TTC549 (cell line): ENCODE data around the gene R3HDML.
"Not testable (repeated sequence)": the region's sequence is repeated elsewhere in the genome, so short reads cannot be mapped to it uniquely, and the experiment has no call there.

Source experiments
- FAIRE-seq: peaks from 2 replicates; lab custom pipeline; 2012; peaks lifted over from hg19 to GRCh38; lab: Jason Lieb, UNC

Gene R3HDML

DNA sequence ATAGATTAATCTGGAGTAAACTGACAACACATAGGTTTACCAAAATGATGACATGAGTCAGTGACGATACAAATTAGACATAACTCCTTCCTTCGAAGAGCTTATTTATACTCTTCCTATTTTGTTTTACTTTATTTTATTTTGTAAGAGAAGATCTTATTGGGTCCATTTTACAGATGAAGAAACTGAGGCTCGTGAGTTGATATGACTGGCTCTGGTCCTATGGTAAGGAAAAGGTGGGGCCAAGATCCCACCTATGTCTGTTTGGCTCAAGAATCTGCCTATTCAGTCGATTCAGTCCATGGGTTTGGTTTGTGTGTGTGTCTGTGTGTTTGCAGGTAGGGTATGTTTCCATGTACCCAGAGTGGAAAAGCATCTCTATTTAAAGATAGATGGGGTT, 8.4 kb upstream of the R3HDML start:
- no peak for FAIRE-seq

- no peak for FAIRE-seq
These were observed 5.6 kb upstream of the R3HDML start for GRCh38 chr20:44331201-44331600.

GRCh38 chr20:44334306-44334705, 2.5 kb upstream of the R3HDML start:
- no peak for FAIRE-seq

- no peak for FAIRE-seq
These were observed 2.1 kb upstream of the R3HDML start for GRCh38 chr20:44334709-44335108.

- FAIRE-seq: no peak
These were observed 1.2 kb upstream of the R3HDML start for GRCh38 chr20:44335675-44336074.

GRCh38 chr20:44336086-44336485, 757 bp upstream of the R3HDML start:
- FAIRE-seq: no peak

- FAIRE-seq: no peak
These were observed 5.4 kb downstream of the R3HDML start for GRCh38 chr20:44342248-44342647.

DNA sequence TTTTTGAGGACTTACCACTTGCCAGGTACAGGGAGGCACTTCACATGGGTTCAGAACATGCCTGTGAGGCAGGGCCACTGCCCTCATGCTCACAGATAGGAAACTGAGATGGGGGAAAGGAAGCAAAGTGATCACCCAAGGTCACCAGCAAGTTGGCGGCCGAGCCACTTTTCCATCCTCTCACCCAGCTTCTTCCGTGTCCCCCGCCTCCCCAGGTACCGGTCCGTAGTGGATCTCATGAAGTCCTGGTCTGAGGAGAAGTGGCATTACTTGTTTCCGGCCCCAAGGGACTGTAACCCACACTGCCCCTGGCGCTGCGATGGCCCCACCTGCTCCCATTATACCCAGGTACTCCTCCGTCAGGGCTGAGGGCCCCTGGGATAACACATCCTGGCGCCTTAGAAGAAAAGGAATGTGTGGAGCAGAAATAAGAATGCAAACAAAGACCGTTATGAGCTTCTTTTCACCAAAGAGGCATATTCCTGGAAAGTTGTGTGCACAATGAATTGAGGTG, 6.4 kb downstream of the R3HDML start:
- FAIRE-seq: no peak

DNA sequence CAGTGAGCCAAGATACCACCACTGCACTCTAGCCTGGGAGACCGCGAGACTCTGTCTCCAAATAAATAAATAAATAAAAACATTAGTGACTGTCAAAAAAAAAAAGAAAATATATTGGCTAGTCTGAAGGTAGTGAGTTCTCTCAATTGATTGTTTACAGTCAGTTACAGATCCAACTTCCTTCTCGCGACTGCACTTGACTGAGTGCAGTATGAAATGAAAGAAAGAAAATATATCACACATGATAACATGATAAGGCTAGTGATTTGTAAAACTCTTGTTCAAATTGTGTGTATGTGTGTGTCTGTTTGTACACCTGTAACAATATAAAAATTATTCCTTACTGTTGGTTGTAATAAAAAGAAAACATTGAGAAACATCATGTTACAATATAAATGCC, 7.9 kb downstream of the R3HDML start:
- FAIRE-seq: no peak

DNA sequence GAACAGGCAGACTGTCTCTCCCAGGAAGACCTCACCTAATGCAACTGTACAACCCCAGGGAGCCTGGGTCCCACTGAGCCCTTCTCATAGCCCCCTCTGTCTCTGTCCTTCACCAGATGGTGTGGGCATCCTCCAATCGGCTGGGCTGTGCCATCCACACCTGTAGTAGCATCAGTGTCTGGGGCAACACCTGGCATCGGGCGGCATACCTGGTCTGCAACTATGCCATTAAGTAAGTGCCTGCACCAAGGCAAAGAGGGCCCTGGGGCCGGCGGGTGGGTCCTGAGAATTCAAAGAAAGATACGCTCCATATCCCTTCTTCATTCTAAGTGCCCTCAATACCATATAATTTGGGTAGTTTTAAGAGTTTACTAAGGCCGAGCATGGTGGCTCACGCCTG, 8.3 kb downstream of the R3HDML start:
- FAIRE-seq: no peak

- not testable (repeated sequence) for FAIRE-seq
These were observed 9.1 kb downstream of the R3HDML start for GRCh38 chr20:44345941-44346340.

DNA sequence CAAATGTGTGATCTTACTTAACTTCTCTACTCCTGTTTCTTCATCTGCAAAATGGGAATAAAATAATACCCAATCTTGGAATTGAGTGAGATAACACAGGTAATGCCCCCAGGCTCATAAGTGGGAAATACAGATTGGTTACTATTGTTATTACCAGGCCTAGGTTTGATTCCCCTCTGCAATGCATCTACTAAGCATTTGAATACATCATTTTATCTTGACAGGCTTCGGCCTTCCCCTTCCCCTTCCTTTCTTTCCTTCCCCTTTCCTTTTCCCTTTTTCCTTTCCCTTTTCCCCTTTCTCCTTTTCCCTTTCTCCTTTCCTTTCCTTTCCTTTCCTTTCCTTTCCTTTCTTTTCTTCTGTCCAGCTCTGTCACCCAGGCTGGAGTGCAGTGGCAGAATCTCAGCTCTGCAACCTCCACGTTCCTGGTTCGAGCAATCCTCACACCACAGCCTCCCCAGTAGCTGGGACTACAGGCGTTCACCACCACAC, 11.4 kb downstream of the R3HDML start:
- FAIRE-seq: no peak

DNA sequence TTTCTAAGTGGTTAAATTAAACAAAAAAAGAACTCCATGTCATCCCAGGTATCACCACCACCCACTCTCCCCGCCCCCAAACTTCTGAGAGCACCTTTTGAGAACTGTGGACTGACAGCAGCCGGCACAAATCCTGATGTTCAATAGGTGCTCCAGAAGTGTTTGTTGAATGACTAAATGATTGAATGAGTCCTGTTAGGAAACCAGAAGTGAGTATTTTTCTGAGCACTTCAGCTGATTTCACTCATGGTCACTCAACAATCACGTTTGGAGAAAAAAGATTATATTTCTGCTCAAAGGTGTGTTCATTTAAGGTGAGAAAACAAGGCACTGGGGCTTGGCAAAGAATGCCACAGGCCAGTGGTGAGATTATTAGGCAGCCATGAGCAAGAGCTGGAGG, 12.5 kb downstream of the R3HDML start:
- FAIRE-seq: no peak

- no peak for FAIRE-seq
These were observed 13.7 kb downstream of the R3HDML start for GRCh38 chr20:44350567-44350966.

- no peak for FAIRE-seq
These were observed 18.2 kb downstream of the R3HDML start for GRCh38 chr20:44354979-44355497.

DNA sequence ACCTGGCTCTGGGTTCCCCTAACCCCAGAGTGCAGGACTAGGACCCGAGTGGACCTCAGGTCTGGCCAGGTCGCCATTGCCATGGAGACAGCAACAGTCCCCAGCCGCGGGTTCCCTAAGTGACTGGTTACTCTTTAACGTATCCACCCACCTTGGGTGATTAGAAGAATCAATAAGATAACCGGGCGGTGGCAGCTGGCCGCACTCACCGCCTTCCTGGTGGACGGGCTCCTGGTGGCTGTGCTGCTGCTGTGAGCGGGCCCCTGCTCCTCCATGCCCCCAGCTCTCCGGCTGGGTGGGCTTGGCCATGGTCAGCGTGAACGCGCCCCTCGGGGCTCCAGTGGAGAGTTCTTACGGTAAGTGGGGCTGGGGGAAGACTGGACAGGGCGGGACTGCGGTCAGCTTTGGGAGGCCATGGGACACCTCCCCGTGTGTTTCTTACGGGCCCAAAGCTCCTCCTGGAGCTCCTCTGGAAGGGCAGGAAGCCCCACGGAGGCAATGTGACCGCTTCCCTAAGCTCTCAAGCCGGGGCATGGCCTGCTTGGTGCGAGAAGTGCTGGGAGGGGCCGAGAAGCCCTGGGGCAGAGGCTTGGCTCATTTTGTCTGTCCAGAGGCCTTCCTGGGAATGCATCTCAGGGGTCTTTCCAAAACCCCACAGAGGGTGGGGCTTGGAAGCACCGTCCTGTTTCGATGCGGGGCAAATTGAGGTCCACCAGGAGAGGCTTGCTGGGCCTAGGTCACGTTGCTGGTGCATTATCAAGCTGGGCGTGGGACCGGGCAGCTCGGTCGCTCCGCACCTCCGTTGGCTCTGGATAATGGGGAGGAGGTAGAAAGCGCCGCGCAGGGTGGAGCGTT, 18.9 kb downstream of the R3HDML start, which contains the start of gene HNF4A:
Gene HNF4A, plus strand, starts transcription at position 202 of the 855 bp plus-strand sequence. Its CDS starts 106 bp downstream, at position 308.
- no peak for FAIRE-seq

- no peak for FAIRE-seq
These were observed 19.5 kb downstream of the R3HDML start for GRCh38 chr20:44356353-44356723.

GRCh38 chr20:44357020-44357419, 20.2 kb downstream of the R3HDML start:
- no peak for FAIRE-seq

GRCh38 chr20:44357555-44358125, 20.8 kb downstream of the R3HDML start:
- no peak for FAIRE-seq

DNA sequence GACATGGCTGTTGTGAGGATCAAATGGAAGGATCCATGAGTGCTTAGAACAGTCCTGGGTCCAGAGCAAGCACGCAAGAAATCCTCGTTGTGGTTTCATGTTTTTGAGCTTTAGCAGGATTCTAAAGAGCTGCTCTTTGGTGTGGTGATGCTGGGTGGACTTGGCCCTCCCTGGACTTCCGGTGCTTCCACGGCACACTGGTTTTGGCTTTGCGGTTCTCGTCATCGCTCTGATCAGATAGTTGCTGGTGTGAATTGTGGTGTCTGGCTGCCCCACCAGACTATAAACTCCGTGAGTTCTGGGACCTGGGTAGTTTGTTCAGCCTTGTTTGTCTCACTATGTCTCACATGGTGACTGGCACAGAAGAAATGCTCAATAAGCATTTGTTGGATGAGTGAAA, 21.9 kb downstream of the R3HDML start:
- no peak for FAIRE-seq

DNA sequence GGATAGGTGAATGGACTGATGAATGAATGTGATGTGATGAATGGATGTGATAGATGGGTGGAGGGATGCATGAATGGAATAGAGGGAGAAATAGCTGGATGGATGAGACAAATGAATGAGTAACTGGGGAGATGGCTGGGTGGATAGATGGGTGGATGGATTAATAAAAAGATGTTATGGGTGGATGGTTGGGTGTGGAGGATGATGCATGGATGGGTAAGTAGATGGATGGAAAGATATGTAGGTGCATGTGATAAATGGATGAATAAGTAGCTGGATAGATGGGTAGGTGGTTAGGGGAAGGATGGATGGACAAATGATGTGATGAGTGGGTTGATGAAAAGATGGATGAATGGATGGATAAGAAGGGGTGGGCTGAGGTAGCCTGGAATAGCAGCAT, 23.4 kb downstream of the R3HDML start:
- FAIRE-seq: no peak

GRCh38 chr20:44361021-44361420, 24.2 kb downstream of the R3HDML start:
- no peak for FAIRE-seq

- FAIRE-seq: no peak
These were observed 25.7 kb downstream of the R3HDML start for GRCh38 chr20:44362466-44362940.
